IPS-18c (cell line): Measurements from ENCODE around the gene HIVEP3.

Experiments used
- H3K4me3 ChIP-seq: 2 replicates; pipeline ENCODE4 v1.7.0; 2013; ENCODE audit warnings: low read depth, mild to moderate bottlenecking, low read length, moderate library complexity; ENCODE audit not compliant: insufficient read depth
- H3K9me3 ChIP-seq: one replicate; pipeline ENCODE4 v1.6.1; 2013; ENCODE audit warnings: mild to moderate bottlenecking, low read length, moderate library complexity; ENCODE audit not compliant: control insufficient read depth, insufficient read depth

Gene HIVEP3

GRCh38 chr1:41866285-41866684 lies 52.4 kb downstream of the HIVEP3 start:
- no peaks in the 10 kb centered on the region for H3K9me3 ChIP-seq
- H3K4me3 ChIP-seq = no peak overlapping the region

GRCh38 chr1:41864471-41865040 lies 54.2 kb downstream of the HIVEP3 start:
- Histone ChIP-seq H3K4me3 (no peak overlapping the region), H3K9me3 (no peaks in the 10 kb centered on the region)

GRCh38 chr1:41863718-41864117 lies 55.0 kb downstream of the HIVEP3 start:
- H3K4me3 ChIP-seq = no peak overlapping the region
- H3K9me3 ChIP-seq = no peaks in the 10 kb centered on the region

- H3K4me3 ChIP-seq = no peak overlapping the region
- no peaks in the 10 kb centered on the region for H3K9me3 ChIP-seq
Measured at GRCh38 chr1:41862384-41863221, 56.1 kb downstream of the HIVEP3 start.

- no peaks in the 10 kb centered on the region for H3K9me3 ChIP-seq
- H3K4me3 ChIP-seq = no peak overlapping the region
Measured at GRCh38 chr1:41861535-41862383, 57.0 kb downstream of the HIVEP3 start.

- no peak overlapping the region for H3K4me3 ChIP-seq
- H3K9me3 ChIP-seq = no peaks in the 10 kb centered on the region
Measured at GRCh38 chr1:41860771-41861170, 58.0 kb downstream of the HIVEP3 start.

GRCh38 chr1:41860214-41860613 lies 58.5 kb downstream of the HIVEP3 start:
- Histone ChIP-seq H3K9me3 (no peaks in the 10 kb centered on the region), H3K4me3 (no peak overlapping the region)

GRCh38 chr1:41859686-41860085 lies 59.0 kb downstream of the HIVEP3 start:
- no peaks in the 10 kb centered on the region for H3K9me3 ChIP-seq
- H3K4me3 ChIP-seq = no peak overlapping the region

GRCh38 chr1:41856944-41857285 lies 61.8 kb downstream of the HIVEP3 start:
- H3K9me3 ChIP-seq = no peaks in the 10 kb centered on the region
- no peak overlapping the region for H3K4me3 ChIP-seq

GRCh38 chr1:41856151-41856943 lies 62.4 kb downstream of the HIVEP3 start:
- Histone ChIP-seq H3K9me3 (no peaks in the 10 kb centered on the region), H3K4me3 (no peak overlapping the region)

GRCh38 chr1:41855713-41856112 lies 63.0 kb downstream of the HIVEP3 start:
- no peak overlapping the region for H3K4me3 ChIP-seq
- no peaks in the 10 kb centered on the region for H3K9me3 ChIP-seq

GRCh38 chr1:41853907-41854306 lies 64.8 kb downstream of the HIVEP3 start:
- no peak overlapping the region for H3K4me3 ChIP-seq
- no peaks in the 10 kb centered on the region for H3K9me3 ChIP-seq

- Histone ChIP-seq H3K4me3 (no peak overlapping the region), H3K9me3 (no peaks in the 10 kb centered on the region)
Measured at GRCh38 chr1:41852091-41852490, 66.6 kb downstream of the HIVEP3 start.

- Histone ChIP-seq H3K4me3 (no peak overlapping the region), H3K9me3 (no peaks in the 10 kb centered on the region)
Measured at GRCh38 chr1:41851589-41851988, 67.1 kb downstream of the HIVEP3 start.

GRCh38 chr1:41850029-41850428 lies 68.7 kb downstream of the HIVEP3 start:
- Histone ChIP-seq H3K9me3 (no peaks in the 10 kb centered on the region), H3K4me3 (no peak overlapping the region)

GRCh38 chr1:41849211-41849759 lies 69.4 kb downstream of the HIVEP3 start:
- H3K4me3 ChIP-seq = no peak overlapping the region
- H3K9me3 ChIP-seq = no peaks in the 10 kb centered on the region
